HG02588 (cell line): ENCODE measurements around the gene COPS6.

Source experiments
- ATAC-seq: cut with Tn5 transposase; IDR thresholded peaks from one replicate; pipeline ENCODE4 v1.9.1; 2021; ENCODE audit warnings: mild to moderate bottlenecking, moderate library complexity; ENCODE audit not compliant: unreplicated experiment

COPS6 gene

DNA sequence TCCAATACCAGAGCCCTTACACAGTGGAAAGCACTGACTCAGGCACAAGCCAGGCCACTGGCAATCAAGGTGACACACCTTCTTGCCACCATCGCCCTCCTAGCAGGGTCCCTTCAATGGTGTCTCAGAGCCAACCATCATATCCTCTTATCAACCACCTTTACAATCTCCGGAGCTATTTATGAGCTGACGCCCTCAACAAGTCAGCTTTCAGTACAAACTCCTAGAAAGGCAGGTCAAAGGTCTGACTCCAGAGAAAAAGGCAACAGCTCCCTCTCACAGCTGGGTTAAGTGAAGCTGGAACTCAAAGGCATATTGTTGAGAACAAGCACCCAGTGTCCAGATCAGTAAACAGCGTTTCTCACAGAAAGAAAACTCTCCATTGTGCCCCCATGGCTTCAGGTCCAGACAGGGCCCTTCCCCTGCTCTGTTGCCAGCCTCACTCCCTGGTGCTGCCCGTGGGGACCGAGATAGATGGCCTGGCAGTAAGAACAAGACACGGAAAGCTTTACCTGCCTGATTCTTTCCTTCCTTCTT, 9.7 kb upstream of the COPS6 start:
- no peak for ATAC-seq

DNA sequence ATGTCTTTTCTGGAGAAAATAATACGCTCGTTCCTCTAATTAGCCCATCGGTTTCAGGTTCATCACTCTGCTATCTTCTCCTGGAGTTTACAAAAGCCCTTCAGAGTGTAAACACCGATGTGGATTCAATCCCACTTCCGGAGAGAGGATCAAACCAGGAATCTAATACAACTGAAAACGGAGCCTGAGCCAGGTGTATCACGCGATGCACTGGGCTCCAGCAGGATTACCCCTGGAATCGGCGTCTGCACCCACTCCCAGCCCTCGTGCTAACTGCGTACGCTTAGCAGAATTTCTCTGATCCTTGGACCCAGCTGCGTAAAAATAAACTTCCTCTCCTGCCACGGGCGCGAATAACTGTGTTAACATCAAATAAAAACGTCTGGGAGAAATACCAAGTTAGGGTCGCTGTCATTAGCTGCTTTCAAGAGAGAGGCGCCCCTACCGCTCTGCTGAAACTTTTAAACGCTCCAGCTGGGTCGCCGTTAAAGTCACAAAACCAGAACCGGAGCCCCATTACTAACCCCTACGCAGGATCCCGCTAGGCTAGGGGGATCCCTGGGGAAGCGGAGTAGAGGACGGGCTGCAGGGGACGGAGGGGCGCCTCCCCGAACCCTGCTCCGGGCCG, 7.7 kb upstream of the COPS6 start:
- ATAC-seq, result no peak

DNA sequence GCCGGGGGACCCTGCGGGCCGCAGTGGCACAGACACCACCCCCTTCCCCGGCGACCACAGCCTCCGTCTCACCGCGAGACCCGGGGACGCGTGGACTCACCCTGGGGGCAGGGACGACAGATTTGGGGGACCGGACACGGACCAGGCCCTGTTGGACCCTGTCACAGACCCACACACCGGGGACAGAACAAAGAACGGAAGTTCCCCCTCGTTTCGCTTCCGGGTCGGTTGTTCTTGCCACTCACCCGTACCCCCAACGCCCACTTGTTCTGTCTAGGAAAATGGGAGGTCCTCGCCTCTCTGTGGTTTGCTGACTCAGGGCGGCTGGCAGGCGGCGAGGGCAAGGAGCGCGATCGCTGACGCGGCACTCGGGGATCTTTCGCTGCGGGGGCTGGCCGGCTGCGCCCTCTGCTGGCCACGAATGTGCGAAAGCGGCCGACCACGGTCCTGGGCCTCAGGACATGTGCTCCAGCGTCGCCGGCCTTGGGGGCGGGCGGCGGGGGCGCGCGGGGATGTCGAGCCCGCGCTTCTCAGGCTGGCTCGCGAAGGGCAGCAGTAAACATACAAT, 7.2 kb upstream of the COPS6 start, which contains the start of gene ZNF3:
Gene ZNF3, minus strand, starts transcription at position 189 of the 568 bp plus-strand sequence. CDS start 4,366 bp downstream, outside the sequence.
- peak; percentile 82 for ATAC-seq

DNA sequence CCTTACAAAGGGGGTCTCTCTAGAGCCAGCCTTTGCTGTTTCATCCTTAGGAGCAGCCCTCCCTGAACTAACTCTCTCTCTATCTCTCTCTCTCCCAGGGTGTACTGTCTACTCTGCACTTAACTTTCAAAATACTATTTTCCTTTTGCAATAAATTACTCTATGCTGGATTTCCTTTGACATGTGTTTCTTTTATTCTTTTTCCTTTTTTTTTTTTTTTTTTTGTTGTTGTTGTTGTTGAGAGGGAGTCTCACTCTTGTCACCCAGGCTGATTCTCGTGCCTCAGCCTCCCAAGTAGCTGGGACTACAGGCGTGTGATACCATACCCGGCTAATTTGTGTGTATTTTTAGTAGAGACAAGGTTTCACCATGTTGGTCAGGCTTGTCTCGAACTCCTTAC, 5.8 kb upstream of the COPS6 start:
- no peak for ATAC-seq

DNA sequence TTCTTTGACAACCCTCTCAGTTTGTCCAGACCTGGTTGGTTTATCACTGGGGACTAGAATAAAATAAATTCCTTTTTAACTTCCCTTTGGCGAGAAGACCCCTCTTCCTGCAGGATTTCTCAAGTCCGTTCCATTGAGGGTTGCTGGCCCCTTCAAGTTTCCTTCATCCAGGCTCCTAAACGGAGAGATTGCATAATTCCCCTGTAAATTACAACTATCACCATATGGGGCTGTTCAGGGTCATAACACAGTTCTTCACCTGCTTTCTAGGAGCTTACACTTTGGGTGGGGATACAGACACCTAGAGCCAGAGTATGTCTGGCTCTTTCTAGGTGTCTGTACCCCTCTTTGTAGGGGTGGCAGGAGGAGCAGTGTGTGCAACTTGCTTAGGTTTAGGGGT, 3.3 kb upstream of the COPS6 start:
- ATAC-seq, result no peak

DNA sequence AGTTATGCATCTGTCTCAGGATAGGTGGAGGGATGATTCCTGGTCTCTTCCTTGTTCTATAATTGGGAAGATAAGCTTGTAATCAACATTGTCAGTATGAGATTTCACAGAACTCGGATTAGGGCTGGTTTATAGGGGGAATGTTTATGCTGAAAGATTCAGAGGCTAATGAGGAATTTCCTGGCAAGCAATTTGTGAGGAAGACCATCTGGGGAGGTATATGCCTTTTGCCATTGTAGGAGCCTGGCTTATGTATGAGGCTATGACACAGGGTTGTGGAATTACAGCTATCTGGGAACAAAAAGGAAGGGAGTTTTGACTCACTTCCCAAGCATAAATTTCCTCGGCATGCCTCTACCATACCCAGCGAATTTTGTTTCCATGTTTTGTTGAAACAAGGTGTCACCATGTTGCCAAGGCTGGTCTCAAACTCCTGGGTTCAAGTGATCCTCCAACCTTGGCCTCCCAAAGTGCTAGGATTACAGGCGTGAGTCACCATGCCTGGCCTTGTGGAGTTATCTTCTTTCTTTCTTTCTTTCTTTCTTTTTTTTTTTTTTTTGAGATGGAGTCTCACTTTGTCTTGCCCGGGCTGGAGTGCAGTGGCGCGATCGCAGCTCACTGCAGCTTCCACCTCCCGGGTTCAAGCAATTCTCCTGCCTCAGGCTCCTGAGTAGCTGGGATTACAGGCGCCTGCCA, 1.6 kb upstream of the COPS6 start:
- ATAC-seq, result no peak

DNA sequence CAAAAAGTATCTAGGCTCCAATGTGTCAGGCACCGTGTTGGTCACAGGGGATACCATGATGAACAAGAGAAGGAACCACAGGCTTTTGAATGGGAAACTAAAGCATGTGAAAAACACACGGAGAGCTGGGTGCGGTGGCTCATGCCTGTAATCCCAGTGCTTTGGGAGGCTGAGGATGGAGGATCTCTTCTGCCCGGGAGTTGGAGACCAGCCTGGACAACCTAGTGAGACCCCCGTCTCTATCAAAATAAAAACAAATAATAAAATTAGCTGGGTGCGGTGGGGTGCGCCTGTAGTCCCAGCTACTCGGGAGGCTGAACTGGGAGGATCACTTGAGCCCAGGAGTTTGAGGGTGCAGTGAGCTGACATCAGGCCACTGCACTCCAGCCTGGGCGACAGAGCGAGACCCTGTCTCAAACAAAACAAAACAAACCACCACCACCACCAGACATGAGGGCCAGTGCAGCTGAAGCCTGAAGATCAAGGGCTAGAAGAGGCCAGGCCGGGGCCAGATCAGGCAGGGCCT, 611 bp upstream of the COPS6 start:
- ATAC-seq, result peak; percentile 16

DNA sequence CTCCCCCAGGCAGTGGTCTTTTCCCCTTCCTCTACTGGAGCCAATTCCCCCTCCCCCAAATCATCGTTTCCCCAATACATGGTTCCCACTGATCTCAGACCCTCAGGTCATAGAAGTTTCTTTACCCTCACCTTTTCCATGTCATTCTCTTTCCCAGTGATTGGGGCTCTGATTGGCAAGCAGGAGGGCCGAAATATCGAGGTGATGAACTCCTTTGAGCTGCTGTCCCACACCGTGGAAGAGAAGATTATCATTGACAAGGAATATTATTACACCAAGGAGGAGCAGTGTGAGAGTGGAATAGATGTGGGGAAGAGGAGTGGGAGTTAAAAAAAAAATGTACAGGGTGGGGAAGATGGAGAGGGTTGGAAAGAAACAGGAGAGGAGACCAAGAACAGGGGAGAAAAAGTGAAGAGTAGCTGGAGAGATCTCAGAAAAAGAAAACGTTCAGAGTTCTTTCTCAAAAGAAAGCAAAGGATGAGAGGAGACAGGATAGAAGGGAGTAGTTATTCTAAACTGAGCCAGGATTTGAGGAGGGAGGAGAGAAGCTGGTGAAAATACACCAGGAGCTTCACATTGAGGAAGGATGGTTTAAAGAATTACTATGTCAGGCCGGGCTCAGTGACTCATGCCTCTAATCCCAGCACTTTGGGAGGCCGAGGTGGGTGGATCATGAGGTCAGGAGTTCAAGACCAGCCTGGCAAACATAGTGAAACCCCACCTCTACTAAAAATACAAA, 858 bp downstream of the COPS6 start:
- no peak for ATAC-seq

DNA sequence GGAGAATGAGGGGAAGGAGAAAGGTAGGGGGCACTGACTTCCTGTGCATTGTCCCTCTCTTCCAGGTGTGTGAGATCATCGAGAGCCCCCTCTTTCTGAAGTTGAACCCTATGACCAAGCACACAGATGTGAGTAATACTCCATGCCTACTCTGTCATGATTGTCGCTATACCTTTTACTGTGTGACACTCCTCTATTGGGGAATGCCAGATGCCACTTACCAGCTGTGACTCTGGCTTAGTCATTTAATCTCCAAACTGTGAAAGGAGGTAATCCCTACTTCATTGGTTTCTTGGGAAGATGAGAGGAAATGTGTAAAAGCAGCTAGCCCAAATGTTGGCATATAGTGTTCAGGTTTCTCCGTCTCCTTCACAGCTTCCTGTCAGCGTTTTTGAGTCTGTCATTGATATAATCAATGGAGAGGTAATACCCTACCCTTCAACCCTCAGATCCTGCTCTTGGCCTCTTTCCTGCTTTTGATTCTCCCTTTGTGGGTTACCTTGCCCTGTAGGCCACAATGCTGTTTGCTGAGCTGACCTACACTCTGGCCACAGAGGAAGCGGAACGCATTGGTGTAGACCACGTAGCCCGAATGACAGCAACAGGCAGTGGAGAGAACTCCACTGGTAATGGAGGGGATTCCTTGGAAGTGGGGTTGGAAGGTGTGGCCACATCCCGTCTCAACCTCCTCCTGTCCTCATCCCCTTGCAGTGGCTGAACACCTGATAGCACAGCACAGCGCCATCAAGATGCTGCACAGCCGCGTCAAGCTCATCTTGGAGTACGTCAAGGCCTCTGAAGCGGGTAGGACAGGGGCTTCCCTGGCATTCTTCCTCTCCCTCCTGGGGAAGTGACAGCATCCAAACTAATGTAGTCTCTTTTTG, 2.0 kb downstream of the COPS6 start:
- ATAC-seq, result no peak

DNA sequence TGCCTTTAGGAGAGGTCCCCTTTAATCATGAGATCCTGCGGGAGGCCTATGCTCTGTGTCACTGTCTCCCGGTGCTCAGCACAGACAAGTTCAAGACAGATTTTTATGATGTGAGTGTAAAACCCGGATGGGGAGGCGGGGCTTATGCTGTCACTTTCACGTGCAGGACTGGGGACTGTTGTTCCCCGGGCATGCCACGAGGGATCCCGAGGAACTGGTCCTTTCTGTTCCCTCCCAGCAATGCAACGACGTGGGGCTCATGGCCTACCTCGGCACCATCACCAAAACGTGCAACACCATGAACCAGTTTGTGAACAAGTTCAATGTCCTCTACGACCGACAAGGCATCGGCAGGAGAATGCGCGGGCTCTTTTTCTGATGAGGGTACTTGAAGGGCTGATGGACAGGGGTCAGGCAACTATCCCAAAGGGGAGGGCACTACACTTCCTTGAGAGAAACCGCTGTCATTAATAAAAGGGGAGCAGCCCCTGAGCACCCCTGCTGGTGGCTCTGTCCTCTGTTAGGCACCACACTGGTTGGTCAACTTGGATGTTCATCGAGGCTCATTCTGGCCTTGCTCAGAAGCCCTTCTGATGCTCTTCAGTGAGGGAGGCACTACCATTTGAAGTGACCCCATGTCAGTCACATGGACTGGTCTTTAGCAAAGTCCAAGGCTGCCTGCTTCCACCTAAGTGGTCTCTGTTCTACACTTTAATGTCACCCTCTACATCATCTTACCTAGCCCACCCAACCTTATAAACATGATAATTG, 2.8 kb downstream of the COPS6 start:
- no peak for ATAC-seq

DNA sequence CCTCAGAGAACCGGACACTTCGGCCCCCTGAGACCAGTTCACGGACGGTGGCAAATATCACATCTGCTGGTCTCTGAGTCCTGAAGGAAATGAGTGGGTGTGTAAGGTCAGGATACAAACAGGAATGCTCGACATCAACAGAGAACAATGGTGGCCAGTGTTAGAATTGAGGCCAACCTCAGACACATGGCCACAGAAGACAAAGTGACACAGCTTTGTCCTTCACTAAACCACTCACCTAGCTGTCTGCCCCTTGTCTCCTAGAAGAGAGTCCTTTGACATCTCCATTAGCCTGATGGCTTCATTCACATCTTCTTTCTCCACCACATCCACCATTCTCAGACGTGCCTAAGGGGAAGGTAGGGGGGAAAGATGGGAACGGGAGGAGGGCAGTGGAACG, 4.3 kb downstream of the COPS6 start:
- ATAC-seq, result no peak

DNA sequence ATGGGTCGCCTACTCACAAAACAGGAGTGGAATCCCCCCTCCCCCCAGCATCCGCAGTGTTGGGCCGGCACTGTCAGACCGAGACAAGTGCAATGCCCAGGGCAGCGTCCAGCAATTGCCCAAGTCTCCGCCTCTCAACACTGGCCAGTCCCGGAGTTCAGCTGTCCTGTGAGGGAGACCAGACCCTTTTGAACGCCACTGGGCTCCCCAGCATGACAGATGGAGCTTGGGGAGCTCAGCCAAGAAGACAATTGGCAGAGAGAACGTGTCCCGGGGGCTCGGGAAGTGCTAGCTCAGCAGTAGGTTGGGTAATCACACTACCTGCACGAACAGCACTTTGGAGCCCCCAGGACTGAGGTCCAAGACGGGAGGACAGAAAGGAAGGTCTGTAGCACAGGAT, 4.7 kb downstream of the COPS6 start:
- ATAC-seq, result no peak

DNA sequence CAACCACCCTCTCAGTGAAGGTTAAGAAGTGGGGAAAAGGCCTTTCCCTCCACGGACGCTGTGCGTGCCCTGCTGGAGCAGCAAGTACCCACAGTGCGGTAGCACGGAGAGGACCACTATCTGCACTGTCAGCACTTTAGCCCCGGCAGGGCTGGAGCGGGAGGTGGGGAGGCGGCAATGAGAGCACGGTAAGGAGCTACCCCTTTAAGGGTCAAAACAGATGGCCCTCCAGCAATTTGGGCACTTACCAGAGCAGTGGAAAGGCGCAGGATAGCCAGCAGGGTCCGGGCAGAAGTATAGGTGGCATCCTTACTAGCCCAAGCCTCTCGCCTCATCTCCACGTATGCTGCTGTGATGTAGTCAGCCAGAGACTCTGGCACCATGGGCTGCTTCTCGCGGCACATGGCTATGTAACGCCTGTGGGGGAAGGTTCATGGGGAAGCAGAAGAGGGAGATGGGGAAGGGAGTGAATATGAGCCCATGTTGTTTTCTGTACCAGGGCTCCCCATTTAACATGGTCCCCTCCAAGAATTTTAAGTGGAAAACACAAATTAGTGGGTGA, 5.2 kb downstream of the COPS6 start:
- no peak for ATAC-seq

DNA sequence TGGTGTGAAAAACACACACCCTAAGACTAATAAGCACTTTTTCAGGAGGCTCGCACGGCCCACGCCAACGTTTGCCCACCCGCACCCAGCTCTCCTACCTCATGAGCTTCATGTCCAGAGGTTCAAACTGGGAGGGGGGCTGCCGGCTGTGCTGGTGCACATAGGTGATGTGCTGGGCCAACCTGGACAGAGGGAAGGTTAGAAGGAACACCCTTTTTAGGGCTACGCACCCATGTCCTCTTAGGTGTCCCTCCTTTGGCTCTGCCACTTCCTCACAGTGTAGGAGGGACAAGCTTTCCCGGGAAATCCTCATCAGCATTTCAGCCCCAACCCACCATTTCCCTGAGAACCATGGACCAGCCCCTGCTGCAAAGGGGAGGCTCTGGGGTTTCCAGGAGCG, 6.5 kb downstream of the COPS6 start:
- ATAC-seq, result no peak

DNA sequence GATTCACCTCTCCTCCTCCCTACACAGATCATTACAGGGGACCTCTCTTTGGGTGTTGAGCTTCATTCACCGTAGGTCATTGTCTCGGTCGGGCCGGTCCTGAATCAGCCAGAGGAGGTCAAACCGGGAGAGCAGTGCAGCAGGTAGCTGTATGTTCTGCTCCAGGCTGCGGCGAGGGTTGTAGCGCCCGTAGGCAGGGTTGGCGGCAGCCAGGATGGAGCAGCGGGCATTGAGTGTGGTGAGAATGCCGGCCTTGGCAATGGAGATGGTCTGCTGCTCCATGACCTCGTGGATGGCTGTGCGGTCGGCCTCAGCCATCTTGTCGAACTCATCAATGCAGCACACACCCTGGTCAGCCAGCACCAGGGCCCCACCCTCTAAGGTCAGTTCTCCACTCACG, 6.9 kb downstream of the COPS6 start:
- ATAC-seq, result no peak

DNA sequence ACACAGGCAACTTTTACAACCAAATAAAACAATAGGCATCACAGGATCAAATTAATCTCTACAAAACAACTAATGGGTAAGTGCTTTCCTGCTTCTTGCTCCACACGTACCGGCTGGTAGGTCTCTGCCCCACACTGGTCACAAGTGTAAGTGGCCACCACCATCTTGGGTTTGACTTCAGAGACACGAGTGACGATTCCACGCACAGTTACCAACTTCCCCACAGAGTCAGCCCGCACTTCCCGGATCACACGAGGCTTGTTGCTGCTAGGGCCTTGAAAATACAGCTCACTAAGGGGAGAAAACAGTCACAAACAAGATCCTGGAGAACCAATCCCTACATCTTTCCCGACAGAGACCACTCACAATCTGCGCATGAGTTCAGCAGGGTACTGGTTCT, 10.1 kb downstream of the COPS6 start:
- ATAC-seq, result no peak

DNA sequence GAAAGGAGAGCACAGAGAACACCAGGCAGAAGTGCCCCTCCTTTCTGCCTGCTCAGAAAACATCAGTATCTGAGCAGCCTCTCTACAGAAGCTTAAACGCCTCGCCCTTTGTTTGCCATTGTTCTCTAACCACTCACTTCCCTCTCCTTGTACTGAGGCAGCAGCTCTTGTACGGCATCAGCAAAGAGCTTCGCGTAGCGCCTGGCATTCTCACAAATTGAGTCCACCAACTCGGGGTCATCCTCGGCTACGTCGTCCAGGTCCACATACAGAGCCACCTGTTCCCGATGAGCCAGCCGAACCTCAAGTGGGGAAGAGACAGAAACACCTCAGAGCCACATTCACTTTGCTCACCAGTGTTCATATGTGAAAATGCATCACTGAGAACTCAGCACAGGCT, 10.7 kb downstream of the COPS6 start:
- no peak for ATAC-seq

DNA sequence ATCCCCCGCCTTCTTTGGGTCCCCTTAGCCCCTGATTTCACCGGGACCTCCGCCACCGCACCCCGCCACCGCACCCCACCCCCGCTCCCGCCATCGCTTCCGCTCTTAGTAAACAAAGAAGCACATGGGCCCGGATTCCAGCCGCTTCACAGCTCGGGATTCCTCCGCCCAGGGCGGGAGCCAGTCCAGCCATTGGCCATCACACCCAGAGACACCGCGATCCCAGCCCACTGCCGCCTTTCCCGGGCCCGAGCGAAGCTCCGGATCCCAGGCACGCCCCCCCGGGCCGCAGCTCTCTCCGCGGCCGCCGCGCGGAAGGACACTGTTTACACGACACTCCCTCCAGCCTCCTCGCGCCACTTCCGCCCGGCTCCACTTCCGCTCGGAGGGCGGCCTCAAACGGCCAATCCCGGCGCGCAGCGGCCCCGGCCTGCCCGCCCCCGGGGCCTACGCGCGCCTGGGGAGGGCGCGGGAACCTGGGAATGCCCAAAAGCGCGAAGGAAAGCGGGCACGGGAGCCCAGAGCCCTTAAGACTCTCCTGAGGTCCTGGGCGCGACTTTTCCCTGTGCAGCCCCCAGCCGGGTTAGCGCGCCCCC, 11.7 kb downstream of the COPS6 start:
- peak; percentile 57 for ATAC-seq
